ENCODE results near the gene RASA3.
"Not testable (repeated sequence)": the region's sequence is repeated elsewhere in the genome, so short reads cannot be mapped to it uniquely, and the experiment has no call there.

Gene RASA3

GRCh38 chr13:114112231-114112825 is 20.1 kb downstream of the RASA3 start:
- DNase-seq (ENCODE audit: low read depth), result no peak

GRCh38 chr13:114111577-114111976 is 20.8 kb downstream of the RASA3 start:
- DNase-seq (ENCODE audit: low read depth), result no peak

GRCh38 chr13:114110830-114111189 is 21.6 kb downstream of the RASA3 start:
- DNase-seq (ENCODE audit: low read depth), result not testable (repeated sequence)

GRCh38 chr13:114110091-114110829 is 22.2 kb downstream of the RASA3 start:
- DNase-seq (ENCODE audit: low read depth), result no peak

- no peak for DNase-seq (ENCODE audit: low read depth)
Observed at GRCh38 chr13:114109641-114110041, 22.8 kb downstream of the RASA3 start.

- DNase-seq (ENCODE audit: low read depth), result no peak
Observed at GRCh38 chr13:114108894-114109293, 23.5 kb downstream of the RASA3 start.

- DNase-seq (ENCODE audit: low read depth), result no peak
Observed at GRCh38 chr13:114108141-114108761, 24.2 kb downstream of the RASA3 start.

GRCh38 chr13:114107686-114108081 is 24.7 kb downstream of the RASA3 start:
- peak; percentile 69 for DNase-seq (ENCODE audit: low read depth)

- no peak for DNase-seq (ENCODE audit: low read depth)
Observed at GRCh38 chr13:114106991-114107685, 25.3 kb downstream of the RASA3 start.

- DNase-seq (ENCODE audit: low read depth), result no peak
Observed at GRCh38 chr13:114106526-114106925, 25.9 kb downstream of the RASA3 start.

- DNase-seq (ENCODE audit: low read depth), result no peak
Observed at GRCh38 chr13:114105521-114106225, 26.8 kb downstream of the RASA3 start.

- DNase-seq (ENCODE audit: low read depth), result no peak
Observed at GRCh38 chr13:114104655-114105520, 27.5 kb downstream of the RASA3 start.

GRCh38 chr13:114103801-114104654 is 28.4 kb downstream of the RASA3 start:
- no peak for DNase-seq (ENCODE audit: low read depth)

- not testable (repeated sequence) for DNase-seq (ENCODE audit: low read depth)
Observed at GRCh38 chr13:114103289-114103621, 29.2 kb downstream of the RASA3 start.

GRCh38 chr13:114102521-114103288 is 29.7 kb downstream of the RASA3 start:
- no peak for DNase-seq (ENCODE audit: low read depth)

- DNase-seq (ENCODE audit: low read depth), result no peak
Observed at GRCh38 chr13:114102131-114102520, 30.3 kb downstream of the RASA3 start.

GRCh38 chr13:114101358-114102130 is 30.9 kb downstream of the RASA3 start:
- no peak for DNase-seq (ENCODE audit: low read depth)

- DNase-seq (ENCODE audit: low read depth), result no peak
Observed at GRCh38 chr13:114100446-114101357, 31.7 kb downstream of the RASA3 start.

Data from stromal cell of bone marrow (primary cell).